H54 (cell line): Measurements from ENCODE around the gene PIK3R6.
"Not testable (repeated sequence)": the region's sequence is repeated elsewhere in the genome, so short reads cannot be mapped to it uniquely, and the experiment has no call there.

ENCODE experiments used
- DNase-seq: peaks from one replicate; pipeline ENCODE4 v3.0.0; 2011; ENCODE audit warnings: low spot score, mixed read lengths; ENCODE audit not compliant: insufficient read length
- FAIRE-seq: peaks from 3 replicates; lab custom pipeline; 2011; peaks lifted over from hg19 to GRCh38; lab: Jason Lieb, UNC
- POLR2A ChIP-seq: IDR thresholded peaks from 2 replicates; pipeline ENCODE4 v1.6.1; 2011; ENCODE audit warnings: low read depth, mild to moderate bottlenecking, low read length

The PIK3R6 gene

GRCh38 chr17:8826808-8827435 is 40.6 kb downstream of the PIK3R6 start:
- DNase-seq (no peak), FAIRE-seq (no peak)
- TF ChIP-seq POLR2A, result no peak

- no peak for FAIRE-seq
- TF ChIP-seq POLR2A, result no peak
- DNase-seq, result no peak
Observed at GRCh38 chr17:8825802-8826201, 41.7 kb downstream of the PIK3R6 start.

- TF ChIP-seq POLR2A, result no peak
- no peak for FAIRE-seq
- no peak for DNase-seq
Observed at GRCh38 chr17:8823279-8823678, 44.2 kb downstream of the PIK3R6 start.

GRCh38 chr17:8822401-8823035 is 45.0 kb downstream of the PIK3R6 start:
- DNase-seq (no peak), FAIRE-seq (no peak)
- no peak for TF ChIP-seq POLR2A

GRCh38 chr17:8821446-8822105 is 45.9 kb downstream of the PIK3R6 start:
- FAIRE-seq (no peak), DNase-seq (no peak)
- TF ChIP-seq POLR2A, result no peak

- DNase-seq (no peak), FAIRE-seq (no peak)
- TF ChIP-seq POLR2A, result no peak
Observed at GRCh38 chr17:8820311-8821010, 47.0 kb downstream of the PIK3R6 start.

- no peak for DNase-seq
- no peak for TF ChIP-seq POLR2A
- FAIRE-seq, result no peak
Observed at GRCh38 chr17:8818654-8819330, 48.7 kb downstream of the PIK3R6 start.

GRCh38 chr17:8818047-8818446 is 49.4 kb downstream of the PIK3R6 start:
- TF ChIP-seq POLR2A, result no peak
- DNase-seq (no peak), FAIRE-seq (no peak)

- peak; percentile 25 for DNase-seq
- no peak for TF ChIP-seq POLR2A
- FAIRE-seq, result no peak
Observed at GRCh38 chr17:8806926-8807550, 60.4 kb downstream of the PIK3R6 start.

- no peak for TF ChIP-seq POLR2A
- DNase-seq (no peak), FAIRE-seq (no peak)
Observed at GRCh38 chr17:8806253-8806925, 61.1 kb downstream of the PIK3R6 start.

GRCh38 chr17:8805396-8805795 is 62.1 kb downstream of the PIK3R6 start:
- DNase-seq, result not testable (repeated sequence)

GRCh38 chr17:8803531-8804420 is 63.7 kb downstream of the PIK3R6 start:
- no peak for FAIRE-seq
- no peak for TF ChIP-seq POLR2A
- DNase-seq, result no peak

More at GRCh38 chr17:8805396-8805795, 62.1 kb downstream of the PIK3R6 start:
- FAIRE-seq, result not testable (repeated sequence)
